Head of caudate nucleus (tissue), 42 donors: ENCODE results near the gene KCNQ2.

Experiments
- DNase-seq, 42 donors: peaks; one replicate each; pipeline versions ENCODE4 v3.0.0 to v3.0.0-alpha.2; 2020 to 2021; ENCODE audit warnings: mixed read lengths in 7 of 42
- intact Hi-C: fragments of 100-400 bp; cut with DNase I; formaldehyde crosslinking; loops from one replicate; pipeline ENCODE4 v1.15.0; 2022

KCNQ2 gene

GRCh38 chr20:63402181-63402859, 70.1 kb downstream of the KCNQ2 start:
- DNase-seq, result peak in 38 of 42 donors; percentile 12 to 86 (median 57)
- intact Hi-C loops, result no loop called here

- no peak for DNase-seq
- intact Hi-C loops, result no loop called here
Observed at GRCh38 chr20:63401384-63402110, 70.9 kb downstream of the KCNQ2 start.

GRCh38 chr20:63400486-63401210, 71.8 kb downstream of the KCNQ2 start:
- intact Hi-C loops, result no loop called here
- no peak for DNase-seq

- intact Hi-C loops, result no loop called here
- DNase-seq, result no peak
Observed at GRCh38 chr20:63399596-63400375, 72.7 kb downstream of the KCNQ2 start.

- intact Hi-C loops, result no loop called here
Observed at GRCh38 chr20:63398744-63399514, 73.5 kb downstream of the KCNQ2 start.

GRCh38 chr20:63397946-63398450, 74.5 kb downstream of the KCNQ2 start:
- DNase-seq, result no peak
- intact Hi-C loops, result no loop called here

More at GRCh38 chr20:63398744-63399514, 73.5 kb downstream of the KCNQ2 start:
- no peak for DNase-seq

- no peak for DNase-seq
- intact Hi-C loops, result no loop called here
Observed at GRCh38 chr20:63397155-63397843, 75.2 kb downstream of the KCNQ2 start.

GRCh38 chr20:63396300-63396699, 76.2 kb downstream of the KCNQ2 start:
- DNase-seq, result no peak
- intact Hi-C loops, result no loop called here

- no peak for DNase-seq
- intact Hi-C loops, result no loop called here
Observed at GRCh38 chr20:63395723-63396122, 76.7 kb downstream of the KCNQ2 start.

- no peak for DNase-seq
- intact Hi-C loops, result no loop called here
Observed at GRCh38 chr20:63394920-63395455, 77.5 kb downstream of the KCNQ2 start.

GRCh38 chr20:63394069-63394919, 78.2 kb downstream of the KCNQ2 start:
- DNase-seq, result peak in 4 of 42 donors; percentile 22 to 43 (median 36)
- intact Hi-C loops, result no loop called here

GRCh38 chr20:63393566-63393965, 78.9 kb downstream of the KCNQ2 start:
- no peak for DNase-seq

GRCh38 chr20:63392465-63393365, 79.7 kb downstream of the KCNQ2 start:
- intact Hi-C loops, result no loop called here
- DNase-seq, result no peak

More at GRCh38 chr20:63393566-63393965, 78.9 kb downstream of the KCNQ2 start:
- intact Hi-C loops, result no loop called here

GRCh38 chr20:63387917-63388316, 84.5 kb downstream of the KCNQ2 start:
- DNase-seq, result no peak
- intact Hi-C loops, result no loop called here

GRCh38 chr20:63387393-63387792, 85.1 kb downstream of the KCNQ2 start:
- no peak for DNase-seq
- intact Hi-C loops, result no loop called here

GRCh38 chr20:63386491-63386890, 86.0 kb downstream of the KCNQ2 start:
- DNase-seq, result no peak
- intact Hi-C loops, result no loop called here
